ENCODE results near the gene LRPAP1. TPM values are rescaled to one million over a fixed set of nuclear protein-coding genes. Genes with fewer than 3 reads are reported as not detected.
"Not testable (repeated sequence)": the region's sequence is repeated elsewhere in the genome, so short reads cannot be mapped to it uniquely, and the experiment has no call there.

Gene LRPAP1
- total RNA-seq, 1 donor from 2014 or later, result 227 TPM

DNA sequence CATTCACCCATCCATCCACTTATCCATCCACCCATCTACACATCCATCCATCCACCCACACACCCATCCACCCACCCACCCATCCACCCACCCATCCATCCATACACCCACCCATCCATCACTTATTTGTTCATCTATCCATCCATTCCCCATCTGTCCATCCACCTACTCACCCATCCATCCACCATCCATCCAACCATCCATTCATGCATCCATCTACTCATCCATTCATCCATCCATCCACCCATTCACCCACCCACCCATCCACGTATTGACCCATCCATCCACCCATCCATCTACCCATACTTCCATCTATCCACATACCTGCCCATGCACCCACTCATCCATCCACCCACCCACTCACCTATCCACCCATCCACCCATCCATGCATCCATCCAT, 28.2 kb upstream of the LRPAP1 start:
- DNase-seq (ENCODE audit: low spot score), result not testable (repeated sequence)

DNA sequence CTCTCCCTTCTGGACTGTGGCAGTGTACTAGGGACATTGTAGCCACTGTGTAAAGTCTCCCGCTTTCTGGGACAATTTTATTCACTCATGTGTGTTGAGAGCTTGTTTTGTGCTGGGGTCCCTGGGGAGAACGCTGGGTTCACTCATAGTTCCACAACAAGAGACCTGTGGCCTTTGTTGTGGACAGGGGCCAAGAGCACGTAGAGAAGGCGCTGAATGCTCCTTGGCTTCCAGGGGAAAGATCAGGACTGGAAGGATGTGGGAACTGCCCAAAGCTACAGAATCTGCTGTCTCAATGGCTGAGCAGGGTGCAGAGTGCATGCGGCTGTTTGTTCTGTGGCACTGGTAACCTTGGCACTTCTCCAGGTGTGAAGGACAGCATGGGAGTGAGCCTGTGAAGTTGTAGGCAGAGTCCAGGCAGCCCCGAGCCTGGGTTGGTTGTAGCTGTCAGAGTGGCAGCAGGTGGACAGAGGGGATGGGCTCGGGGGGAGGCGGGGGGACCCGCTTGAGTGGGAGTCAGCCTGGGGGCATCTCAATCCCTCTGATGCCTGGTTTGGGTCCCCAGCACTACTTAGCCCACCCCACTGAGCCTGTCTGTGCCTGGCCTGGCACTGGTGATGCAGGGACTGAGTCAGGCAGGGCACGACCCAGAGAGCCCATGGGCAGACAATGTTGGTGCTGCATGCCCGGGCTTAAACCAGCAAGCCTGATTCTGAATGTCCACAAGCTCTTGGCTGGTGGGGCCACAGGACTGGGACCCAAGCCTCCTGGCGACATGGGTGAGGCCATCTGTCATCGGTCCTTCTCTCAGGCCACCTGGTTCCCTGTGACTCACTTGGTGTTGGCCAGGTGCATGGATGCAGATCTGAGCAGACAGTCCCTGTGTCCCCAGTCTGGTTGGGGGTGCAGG, 27.4 kb upstream of the LRPAP1 start:
- DNase-seq (ENCODE audit: low spot score), result not testable (repeated sequence)

DNA sequence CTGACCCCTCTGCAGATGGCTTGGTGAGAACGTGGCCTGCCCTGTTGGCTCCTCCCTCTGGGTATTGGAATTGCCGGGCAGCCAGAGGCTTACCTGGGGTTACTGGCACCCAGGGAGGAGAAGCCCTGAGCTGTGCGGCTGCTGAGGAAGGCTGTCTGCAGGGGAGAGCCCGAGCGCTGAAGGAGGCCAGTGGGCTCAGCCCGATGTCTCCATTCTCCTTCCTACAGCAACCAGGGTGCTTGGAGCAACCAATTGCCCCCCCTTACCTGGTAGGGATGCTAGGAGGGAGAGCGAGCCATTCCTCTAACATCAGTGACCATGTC, 26.3 kb upstream of the LRPAP1 start:
- not testable (repeated sequence) for DNase-seq (ENCODE audit: low spot score)

DNA sequence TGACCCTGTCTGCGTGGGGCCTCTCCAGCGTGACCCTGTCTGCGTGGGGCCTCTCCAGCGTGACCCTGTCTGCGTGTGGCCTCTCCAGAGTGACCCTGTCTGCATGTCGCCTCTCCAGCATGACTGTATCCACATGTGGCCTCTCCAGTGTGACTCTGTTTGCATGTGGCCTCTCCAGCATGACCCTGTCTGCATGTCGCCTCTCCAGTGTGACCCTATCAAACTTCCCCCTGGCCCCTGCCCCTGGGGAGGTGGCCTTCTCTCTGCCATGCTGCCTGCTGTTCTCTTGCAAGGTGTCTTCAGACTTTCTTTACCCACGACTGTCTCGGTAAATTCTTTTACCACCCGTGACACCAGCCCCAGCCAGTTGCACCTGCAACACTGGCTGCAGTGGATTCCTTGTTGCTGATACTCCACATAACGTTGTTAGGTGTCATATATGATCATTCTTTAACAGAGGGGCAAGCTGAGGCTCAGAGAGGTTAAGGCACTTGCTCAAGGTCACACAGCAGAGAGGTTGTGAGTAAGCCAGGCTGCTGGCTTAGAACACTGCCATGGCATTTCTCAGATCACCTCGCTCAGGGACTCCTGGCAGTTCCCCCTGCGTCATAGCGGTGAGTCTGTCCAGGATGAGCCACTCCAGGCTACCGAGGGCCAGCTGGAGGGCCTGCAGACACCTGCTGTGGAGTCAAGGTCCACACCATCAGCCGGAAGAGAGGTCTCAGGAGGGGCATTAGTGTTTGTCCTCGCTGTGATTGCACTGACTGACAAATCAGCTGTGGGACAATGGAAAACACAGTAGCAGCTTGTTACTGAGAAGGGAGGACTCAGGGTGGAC, 25.7 kb upstream of the LRPAP1 start:
- DNase-seq (ENCODE audit: low spot score), result not testable (repeated sequence)

DNA sequence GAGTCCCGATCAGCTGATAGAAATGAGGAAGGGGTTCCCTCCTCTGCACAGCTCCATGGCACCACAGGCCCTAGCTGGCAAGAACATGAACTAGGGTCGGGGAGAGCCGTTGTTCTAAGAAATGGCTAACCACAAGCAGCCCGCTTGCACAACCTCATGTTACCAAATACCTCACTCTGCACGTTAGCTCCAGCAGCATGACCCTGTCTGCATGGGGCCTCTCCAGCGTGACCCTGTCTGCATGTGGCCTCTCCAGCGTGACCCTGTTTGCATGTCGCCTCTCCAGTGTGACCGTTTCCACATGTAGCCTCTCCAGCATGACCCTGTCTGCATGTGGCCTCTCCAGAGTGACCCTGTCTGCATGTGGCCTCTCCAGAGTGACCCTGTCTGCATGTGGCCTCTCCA, 24.9 kb upstream of the LRPAP1 start:
- DNase-seq (ENCODE audit: low spot score), result not testable (repeated sequence)

DNA sequence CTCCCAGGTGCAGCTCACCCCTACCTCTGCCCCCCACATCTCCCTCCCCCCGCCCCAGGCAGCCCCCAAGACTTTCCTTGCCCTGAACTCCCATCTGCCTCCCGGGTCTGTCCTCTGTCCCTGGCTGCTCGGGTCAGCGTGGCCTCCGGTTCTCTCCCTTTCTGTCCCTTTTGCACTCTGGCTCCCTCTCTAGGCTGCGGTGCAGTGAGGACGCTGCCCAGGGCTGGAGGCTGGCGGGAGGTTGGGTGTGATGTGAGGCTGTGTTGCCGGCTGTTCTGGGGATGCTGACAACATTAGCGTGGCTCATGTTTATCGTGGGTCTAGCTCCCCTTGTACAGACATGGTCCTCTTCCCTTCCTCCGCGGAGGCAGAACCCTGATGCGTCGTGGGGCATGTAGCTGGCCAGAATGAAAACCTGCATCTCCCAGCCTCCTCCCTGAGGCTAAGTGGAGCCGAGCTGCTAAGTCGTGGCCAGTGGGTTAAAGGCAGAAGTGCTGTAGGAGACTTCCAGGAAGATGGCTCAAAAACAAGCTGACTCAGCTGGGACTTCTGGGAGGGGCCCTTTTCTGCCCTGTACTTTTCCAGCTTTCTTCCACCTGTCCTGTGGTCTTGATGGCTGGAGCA, 24.1 kb upstream of the LRPAP1 start:
- not testable (repeated sequence) for DNase-seq (ENCODE audit: low spot score)

DNA sequence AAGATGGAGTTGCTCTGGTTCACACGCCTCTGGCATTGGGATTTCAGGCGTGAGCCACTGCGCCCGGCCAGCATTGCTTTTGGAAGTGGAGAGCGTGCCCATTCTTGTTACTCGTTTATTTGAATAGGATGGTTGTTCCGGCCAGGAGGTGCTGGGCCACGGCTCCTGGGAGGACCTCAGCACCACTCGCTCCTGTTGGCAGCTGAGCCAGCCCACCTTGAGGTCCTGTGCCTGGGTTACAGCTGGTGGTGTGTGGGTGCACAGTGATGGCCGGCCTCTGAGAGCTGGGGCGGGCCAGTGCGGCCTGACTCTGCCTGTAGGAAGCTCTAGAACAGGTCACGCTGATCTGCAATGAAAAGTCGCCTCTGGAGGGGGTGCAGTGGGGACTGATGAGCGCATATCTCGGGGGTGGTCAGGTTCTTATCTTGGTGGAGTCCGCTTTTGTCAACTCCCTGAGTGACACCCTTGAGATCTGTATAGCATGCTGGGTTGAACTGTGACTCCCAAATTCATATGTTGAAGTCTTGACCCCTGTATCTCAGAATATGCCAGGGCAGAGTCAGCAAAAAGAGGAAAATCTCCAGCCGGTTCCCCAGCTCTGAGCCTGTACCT, 23.3 kb upstream of the LRPAP1 start:
- DNase-seq (ENCODE audit: low spot score), result not testable (repeated sequence)

DNA sequence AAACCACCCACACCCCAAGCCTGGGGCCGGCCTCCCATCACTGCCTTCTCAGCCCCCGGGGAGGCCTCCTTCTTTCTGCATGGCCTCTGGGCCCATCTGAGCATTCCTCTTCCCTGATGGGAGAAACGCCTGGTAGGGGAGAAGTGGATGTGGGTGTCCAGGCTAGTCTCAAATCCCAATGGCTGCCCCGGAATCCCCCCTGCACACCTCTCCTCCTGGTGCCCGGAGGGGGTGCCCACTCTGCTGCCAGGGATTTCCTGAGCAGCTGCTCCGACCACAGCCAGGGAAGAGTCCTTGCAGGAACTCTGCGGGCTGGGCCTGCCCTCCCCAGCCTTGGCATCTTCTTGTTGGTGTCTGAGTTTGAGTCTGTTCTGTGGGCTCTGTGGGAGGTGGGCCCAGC, 19.1 kb upstream of the LRPAP1 start:
- DNase-seq (ENCODE audit: low spot score), result not testable (repeated sequence)

DNA sequence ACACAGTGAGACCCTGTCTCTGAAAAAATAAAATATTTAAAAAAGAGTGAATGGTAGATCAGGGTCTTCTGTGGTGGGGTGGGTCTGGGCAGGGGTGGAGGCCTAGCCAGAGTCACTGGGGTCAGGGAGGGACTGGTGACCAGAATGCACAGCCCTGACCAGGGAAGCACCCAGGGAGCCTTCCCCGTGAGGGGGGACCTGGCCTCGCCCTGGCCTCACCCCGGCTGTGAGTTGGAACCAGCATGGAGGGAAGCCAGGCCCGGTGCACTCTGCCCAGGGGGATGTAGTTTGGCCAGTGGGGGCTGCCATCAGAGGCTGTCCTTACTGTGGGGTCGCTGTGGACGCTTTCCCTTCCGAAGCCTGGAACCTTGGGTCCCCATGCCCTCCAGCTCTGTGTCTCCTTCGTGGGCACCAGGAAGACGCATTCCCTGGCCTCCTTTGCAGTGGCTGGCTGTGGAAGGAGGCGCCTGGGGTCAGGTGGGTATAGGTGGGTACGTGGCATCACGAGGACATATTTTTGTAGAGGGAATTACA, 18.6 kb upstream of the LRPAP1 start:
- not testable (repeated sequence) for DNase-seq (ENCODE audit: low spot score)

DNA sequence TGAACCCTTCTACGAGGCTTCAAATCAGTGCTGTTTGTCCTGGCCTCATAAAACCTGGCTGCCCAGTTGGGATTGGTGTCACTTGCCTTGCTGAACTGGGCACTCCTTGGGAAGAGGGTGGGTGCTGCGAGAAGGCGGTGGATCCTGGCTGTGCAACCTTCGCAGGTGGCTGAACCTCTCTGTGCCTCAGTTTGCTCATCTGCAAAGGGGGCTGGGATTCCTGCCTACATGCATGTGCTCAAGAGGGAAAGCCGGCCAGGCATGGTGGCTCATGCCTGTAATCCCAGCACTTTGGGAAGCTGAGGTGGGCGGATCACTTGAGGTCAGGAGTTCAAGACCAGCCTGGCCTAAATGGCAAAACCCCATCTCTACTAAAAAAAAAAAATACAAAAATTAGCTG, 17.8 kb upstream of the LRPAP1 start:
- not testable (repeated sequence) for DNase-seq (ENCODE audit: low spot score)

DNA sequence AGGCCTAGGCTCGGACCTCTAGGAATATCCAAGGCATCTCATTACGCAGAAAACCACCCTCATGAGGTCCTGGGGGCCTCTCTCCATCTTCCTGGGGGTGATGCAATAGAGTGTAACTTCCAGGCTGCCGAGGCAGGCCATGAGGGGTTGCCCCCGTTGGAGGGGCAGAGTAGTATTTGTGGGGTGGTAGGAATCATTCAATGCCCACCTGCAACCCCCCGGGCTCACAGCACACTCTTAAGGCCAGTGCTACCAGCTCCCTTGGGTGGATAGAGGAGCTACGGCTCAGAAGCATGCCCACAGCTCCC, 17.4 kb upstream of the LRPAP1 start:
- DNase-seq (ENCODE audit: low spot score), result not testable (repeated sequence)

DNA sequence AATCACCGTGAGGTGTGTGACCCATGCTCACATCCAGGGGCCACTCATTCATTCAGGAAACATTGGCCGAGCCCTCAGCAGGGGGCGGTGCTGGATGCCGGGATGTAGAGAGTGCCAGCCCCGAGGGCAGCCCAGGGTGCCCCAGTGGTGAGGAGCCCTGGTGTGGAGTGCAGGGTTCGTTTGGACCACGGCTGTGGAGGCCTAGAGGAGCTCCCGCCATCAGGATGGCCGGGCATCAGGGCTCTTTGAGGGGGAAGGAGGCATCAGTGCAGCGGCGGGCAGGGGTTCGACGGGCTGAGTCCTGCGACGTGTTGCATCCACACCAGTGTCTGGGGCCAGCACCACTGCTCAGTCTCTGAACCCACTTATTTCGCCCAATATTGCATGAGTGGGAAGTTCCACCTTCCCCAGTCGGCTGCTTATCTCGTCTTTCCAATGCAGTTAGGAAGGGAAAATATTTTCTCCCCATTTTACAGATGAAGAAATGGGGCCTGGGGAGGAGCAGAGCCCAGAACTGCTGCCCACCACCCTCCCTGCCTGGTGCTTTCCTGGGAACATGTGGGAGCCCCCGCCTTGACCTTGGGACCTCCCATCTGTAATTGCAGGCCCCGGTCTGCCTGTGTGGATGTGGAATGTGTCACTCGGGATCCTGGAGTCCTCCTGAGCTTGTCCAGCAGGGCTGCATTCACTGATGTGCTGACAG, 16.9 kb upstream of the LRPAP1 start:
- not testable (repeated sequence) for DNase-seq (ENCODE audit: low spot score)

DNA sequence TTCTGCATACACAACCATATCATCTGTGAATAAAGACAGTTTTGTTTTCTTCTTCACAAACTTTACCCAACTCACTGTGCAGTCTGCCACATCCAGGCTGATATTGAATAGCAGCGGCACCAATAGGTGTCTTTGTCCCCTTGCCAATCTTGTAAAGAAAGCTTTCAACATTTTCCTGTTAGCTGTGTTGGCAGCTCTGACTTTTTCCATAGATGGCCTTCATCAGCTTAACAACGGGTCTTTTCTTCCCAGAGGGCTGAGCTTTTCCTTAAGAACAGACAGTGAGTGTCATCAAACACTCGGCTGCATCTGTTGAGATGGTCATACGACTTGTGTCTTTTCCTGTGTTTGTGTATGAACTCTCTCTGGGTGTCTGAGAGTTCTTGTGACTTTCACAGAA, 14.5 kb upstream of the LRPAP1 start:
- DNase-seq (ENCODE audit: low spot score), result not testable (repeated sequence)

DNA sequence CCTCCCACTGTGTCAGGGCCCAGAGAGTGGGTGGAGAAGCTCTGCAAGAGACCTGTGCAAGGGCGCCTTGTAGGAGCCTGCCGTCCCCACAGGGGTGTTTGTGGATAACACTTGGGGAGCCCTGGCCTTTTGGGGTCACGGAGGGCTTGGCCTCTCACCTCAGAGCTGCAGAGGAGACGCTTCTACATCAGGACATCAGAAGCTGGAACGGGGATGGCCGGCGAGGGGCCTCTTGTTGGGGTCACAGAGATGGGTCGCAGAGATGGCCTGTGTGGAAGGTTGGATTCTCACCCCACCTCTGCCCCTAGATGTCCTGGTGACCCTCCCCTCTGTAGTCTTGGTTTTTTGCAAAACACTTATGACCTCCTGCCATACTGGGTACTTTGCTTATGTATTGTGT, 13.1 kb upstream of the LRPAP1 start:
- not testable (repeated sequence) for DNase-seq (ENCODE audit: low spot score)

DNA sequence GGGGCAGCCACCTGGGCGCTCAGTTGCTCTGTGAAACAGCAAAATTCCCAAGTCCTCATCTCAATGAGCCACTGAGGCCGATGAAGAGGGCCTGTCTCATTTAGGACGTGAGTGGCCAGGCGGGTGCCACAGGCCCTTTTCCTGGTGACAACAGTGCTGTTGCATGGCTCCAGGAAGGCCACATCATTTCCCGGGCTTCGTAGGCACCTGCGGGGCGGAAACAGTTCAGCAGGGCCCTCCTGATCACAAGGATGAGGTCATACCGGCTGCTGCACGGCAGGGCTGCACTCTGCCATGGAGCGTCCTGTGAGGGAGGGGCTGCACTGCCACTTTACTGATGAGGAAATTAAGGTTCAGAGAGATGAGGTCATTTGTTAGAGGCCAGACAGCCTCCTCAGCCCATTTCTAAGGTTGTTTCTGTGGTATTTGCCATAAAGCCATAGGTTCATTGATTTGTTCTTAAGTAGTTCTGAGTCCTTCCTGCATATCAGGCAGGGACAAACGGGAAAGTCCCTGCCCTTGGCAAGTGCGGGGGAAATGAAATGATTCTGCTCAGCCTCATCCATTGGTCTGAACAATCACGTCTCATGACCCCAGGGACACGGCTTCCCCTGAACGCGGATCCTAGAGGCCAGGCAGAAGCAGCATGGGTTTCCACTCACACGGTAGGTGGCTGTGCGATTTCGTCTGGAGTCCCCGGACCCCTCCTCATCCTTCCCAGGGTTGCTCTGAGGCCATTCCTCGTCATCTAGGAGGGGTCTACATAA, 12.2 kb upstream of the LRPAP1 start:
- not testable (repeated sequence) for DNase-seq (ENCODE audit: low spot score)

DNA sequence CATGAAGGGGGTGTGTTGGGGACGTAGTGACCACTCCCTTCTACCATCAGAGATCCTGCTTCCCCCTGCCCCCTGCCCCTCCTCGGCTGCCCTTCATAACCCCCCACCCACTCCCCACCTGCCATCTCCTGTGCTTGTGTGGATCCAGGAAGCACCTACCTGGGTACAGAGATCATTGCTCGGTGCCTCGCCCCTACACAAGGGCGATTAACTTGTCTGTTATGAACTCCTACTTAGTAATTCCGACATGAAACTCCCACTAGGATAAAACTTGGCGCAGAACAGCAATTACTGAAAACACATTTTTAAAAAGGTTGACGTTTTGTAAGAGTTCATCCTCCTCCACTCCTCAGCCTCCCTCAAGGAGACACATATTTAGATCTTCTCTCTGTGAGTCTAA, 11.2 kb upstream of the LRPAP1 start:
- not testable (repeated sequence) for DNase-seq (ENCODE audit: low spot score)

DNA sequence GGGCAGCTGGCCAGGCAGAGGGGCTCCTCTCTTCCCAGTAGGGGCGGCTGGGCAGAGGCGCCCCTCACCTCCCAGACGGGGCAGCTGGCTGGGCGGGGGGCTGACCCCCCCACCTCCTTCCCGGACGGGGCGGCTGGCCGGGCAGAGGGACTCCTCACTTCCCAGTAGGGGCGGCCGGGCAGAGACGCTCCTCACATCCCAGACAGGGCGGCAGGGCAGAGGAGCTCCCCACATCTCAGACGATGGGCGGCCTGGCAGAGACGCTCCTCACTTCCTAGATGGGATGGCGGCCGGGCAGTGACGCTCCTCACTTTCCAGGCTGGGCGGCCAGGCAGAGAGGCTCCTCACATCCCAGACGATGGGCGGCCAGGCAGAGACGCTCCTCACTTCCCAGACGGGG, 6.7 kb upstream of the LRPAP1 start:
- DNase-seq (ENCODE audit: low spot score), result not testable (repeated sequence)

DNA sequence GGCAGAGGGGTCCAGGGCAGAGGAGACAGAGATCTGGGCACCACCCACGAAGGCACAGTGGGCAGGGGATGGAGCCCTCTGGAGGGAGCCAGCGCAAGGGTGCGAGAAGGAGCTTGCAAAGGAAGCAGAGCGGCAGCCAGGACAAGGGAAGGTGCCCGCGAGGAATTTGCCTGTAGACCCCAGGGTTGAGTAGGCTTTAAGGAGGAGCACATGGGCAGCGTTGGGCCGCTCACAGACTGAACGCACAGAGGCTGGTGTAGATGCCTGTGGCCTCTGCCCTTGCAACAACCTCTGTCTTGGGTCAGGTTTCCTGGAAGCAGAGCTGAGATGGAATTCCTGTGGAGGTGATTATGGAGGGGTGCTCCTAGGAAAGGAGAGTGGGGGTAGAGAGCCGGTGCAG, 3.6 kb upstream of the LRPAP1 start:
- not testable (repeated sequence) for DNase-seq (ENCODE audit: low spot score)

DNA sequence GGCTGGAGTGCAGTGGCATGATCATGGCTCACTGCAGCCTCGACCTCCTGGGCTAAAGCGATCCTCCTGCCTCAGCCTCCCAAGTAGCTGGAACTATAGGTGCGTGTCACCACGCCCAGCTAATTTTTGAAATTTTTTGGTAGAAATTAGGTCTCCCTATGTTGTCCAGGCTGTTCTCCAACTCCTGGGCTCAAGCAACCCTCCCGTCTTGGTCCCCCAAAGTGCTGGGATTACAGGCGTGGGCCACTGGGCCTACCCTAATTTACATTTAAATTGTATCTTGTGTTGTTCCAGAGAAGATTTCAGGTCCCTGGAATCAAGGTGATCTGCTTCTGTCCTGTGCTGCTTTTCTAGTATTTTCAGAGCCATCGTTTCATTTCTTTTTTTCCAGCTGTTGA, 1.2 kb upstream of the LRPAP1 start:
- DNase-seq (ENCODE audit: low spot score), result no peak

DNA sequence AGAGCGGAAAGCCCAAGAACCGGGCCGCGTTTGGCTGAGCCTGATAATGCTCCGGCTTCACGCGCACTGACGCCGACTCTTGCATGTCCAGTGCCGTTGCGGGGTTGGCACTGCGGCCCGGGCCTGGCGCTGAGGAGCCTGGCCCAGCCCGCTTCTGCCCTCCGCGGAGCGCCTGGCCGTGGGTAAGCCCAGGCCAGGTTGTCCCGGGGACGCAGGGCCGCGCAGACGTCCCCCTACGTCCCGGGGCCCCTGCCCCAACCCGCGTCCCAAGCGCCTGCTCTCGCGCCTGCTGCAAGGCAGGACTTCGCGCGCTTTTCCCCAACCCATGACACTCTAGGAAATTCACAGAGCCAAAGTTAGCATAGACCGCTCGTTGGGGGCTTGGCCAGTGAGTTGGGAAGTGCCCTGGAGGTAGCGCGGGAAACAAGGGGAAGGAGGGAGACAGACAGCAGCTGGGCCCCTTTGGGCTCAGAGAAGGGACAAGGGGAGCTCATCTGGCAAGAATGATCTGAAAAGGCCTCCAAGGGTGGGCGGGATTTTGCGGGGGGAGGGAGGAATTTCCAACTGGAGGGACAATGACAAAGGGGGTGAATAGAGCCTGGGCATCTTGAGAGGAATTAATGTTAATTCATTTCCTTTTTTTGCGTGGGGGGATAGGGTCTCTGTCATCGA, 665 bp upstream of the LRPAP1 start:
- DNase-seq (ENCODE audit: low spot score), result no peak

Data from mucosa of gallbladder (tissue), 1 donor.